ENCODE results near the gene TRIM28. TPM values are rescaled to one million over a fixed set of nuclear protein-coding genes. Genes with fewer than 3 reads are reported as not detected.

TRIM28 gene
- total and polyA plus RNA-seq, 7 donors, result 141 to 212 (median 165) TPM

GRCh38 chr19:58559275-58560006 is 15.6 kb downstream of the TRIM28 start:
- peaks cover 0 to 16% of the 10 kb centered on the region in 2 donors for H3K36me3 ChIP-seq (ENCODE audit: insufficient read depth in 1 of 2, low read depth in 1 of 2)
- WGBS, 3 donors, result 0 to 2% (median 1%) methylated on average over 32 to 33 of the region's 33 CpGs
- DNase-seq (peak; percentile 94 to 96), ATAC-seq (peak; percentile 70 to 74 (median 70))
- H3K27me3 ChIP-seq (ENCODE audit: insufficient read depth in 3 of 3, low read length in 2 of 3), result no peaks in the 10 kb centered on the region
- intact Hi-C loops (cut with DNase I), result loop anchor here (1.0 kb wide), 2 partner anchors 11 to 14 kb away; partner anchors contain the start of gene MZF1 (in 1 of the 2)
- H3K9me3 ChIP-seq, result no peaks in the 10 kb centered on the region
- peak overlapping the region; percentile 84 for H3K4me3 ChIP-seq
- H3K27ac ChIP-seq, result peak overlapping the region; percentile 96
- H3K4me1 ChIP-seq, result peaks cover 56% of the 10 kb centered on the region
- TF ChIP-seq, protein P1, sequence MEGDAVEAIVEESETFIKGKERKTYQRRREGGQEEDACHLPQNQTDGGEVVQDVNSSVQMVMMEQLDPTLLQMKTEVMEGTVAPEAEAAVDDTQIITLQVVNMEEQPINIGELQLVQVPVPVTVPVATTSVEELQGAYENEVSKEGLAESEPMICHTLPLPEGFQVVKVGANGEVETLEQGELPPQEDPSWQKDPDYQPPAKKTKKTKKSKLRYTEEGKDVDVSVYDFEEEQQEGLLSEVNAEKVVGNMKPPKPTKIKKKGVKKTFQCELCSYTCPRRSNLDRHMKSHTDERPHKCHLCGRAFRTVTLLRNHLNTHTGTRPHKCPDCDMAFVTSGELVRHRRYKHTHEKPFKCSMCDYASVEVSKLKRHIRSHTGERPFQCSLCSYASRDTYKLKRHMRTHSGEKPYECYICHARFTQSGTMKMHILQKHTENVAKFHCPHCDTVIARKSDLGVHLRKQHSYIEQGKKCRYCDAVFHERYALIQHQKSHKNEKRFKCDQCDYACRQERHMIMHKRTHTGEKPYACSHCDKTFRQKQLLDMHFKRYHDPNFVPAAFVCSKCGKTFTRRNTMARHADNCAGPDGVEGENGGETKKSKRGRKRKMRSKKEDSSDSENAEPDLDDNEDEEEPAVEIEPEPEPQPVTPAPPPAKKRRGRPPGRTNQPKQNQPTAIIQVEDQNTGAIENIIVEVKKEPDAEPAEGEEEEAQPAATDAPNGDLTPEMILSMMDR (IDR thresholded peaks at IDR 0.05), result no peak

GRCh38 chr19:58560007-58560887 is 16.4 kb downstream of the TRIM28 start:
- H3K36me3 ChIP-seq (ENCODE audit: insufficient read depth in 1 of 2, low read depth in 1 of 2), result peaks cover 0 to 16% of the 10 kb centered on the region in 2 donors
- TF ChIP-seq, protein P1 (IDR thresholded peaks at IDR 0.05), result no peak
- peaks cover 55% of the 10 kb centered on the region for H3K4me1 ChIP-seq
- peak overlapping the region; percentile 84 for H3K4me3 ChIP-seq
- WGBS, 3 donors, result 76 to 83% (median 79%) methylated on average over 8 of the region's 8 CpGs
- ATAC-seq (no peak), DNase-seq (peak in 1 of 2 donors; percentile 51)
- intact Hi-C loops (cut with DNase I), result no loop called here
- no peaks in the 10 kb centered on the region for H3K9me3 ChIP-seq
- peak overlapping the region; percentile 96 for H3K27ac ChIP-seq
- no peaks in the 10 kb centered on the region for H3K27me3 ChIP-seq (ENCODE audit: insufficient read depth in 3 of 3, low read length in 2 of 3)

GRCh38 chr19:58560921-58561320 is 17.1 kb downstream of the TRIM28 start:
- H3K27ac ChIP-seq, result no peak overlapping the region
- DNase-seq, result peak in 1 of 2 donors; percentile 32
- H3K4me3 ChIP-seq, result no peak overlapping the region
- intact Hi-C loops (cut with DNase I), result no loop called here
- peaks cover 49% of the 10 kb centered on the region for H3K4me1 ChIP-seq
- H3K27me3 ChIP-seq (ENCODE audit: insufficient read depth in 3 of 3, low read length in 2 of 3), result no peaks in the 10 kb centered on the region
- ATAC-seq, result no peak
- TF ChIP-seq, protein P1 (IDR thresholded peaks at IDR 0.05), result no peak
- H3K36me3 ChIP-seq (ENCODE audit: insufficient read depth in 1 of 2, low read depth in 1 of 2), result peaks cover 0 to 12% of the 10 kb centered on the region in 2 donors
- H3K9me3 ChIP-seq, result no peaks in the 10 kb centered on the region

DNA sequence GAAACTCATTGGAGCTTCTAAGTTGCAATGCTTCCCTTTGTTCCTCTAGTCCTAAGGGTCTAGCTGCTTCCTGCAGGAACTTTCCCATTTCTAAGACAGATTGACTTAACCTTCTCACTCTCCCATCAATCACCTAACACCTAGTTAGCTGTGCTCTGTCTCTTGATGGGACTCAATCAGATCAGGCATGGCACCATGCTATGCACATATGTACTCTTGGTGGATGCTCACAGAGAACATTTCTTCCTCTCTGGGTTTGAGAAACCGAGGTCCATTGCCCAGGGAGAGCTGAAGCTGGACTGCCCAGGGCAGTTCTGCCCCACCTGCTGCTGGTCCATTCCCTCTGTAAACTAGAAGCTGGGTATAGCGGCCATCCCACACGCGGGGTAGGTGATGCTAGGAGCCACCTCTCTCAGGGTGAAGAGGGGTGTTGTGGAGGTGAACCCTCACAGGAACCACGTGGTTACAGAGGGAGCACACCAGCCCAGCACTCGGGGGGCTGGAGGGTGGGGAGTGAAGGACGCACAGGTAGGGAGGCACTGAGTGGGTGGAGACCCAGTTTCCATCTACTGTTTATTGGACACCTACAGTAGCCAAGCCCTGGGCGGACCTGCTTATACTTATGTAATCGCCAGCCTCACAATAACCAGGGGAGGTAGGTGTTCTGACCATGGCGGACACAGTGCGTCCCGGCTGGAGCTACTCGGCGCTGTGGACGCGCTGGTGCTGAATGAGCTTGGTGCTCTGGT is 17.7 kb downstream of the TRIM28 start:
- ATAC-seq (no peak), DNase-seq (peak in 1 of 2 donors; percentile 33)
- intact Hi-C loops (cut with DNase I), result no loop called here
- peaks cover 0 to 12% of the 10 kb centered on the region in 2 donors for H3K36me3 ChIP-seq (ENCODE audit: insufficient read depth in 1 of 2, low read depth in 1 of 2)
- TF ChIP-seq, protein P1 (IDR thresholded peaks at IDR 0.05), result no peak
- H3K4me3 ChIP-seq, result peak overlapping the region; percentile 63
- H3K27ac ChIP-seq, result peak overlapping the region; percentile 64
- no peaks in the 10 kb centered on the region for H3K27me3 ChIP-seq (ENCODE audit: insufficient read depth in 3 of 3, low read length in 2 of 3)
- no peaks in the 10 kb centered on the region for H3K9me3 ChIP-seq
- H3K4me1 ChIP-seq, result peaks cover 42% of the 10 kb centered on the region
- WGBS, 3 donors, result 46 to 61% (median 46%) methylated on average over 16 of the region's 16 CpGs
